HEK293 (cell line): Measurements from ENCODE around the gene MSH5.

Source experiments
- KLF1 ChIP-seq: fragments of 450-650 bp; formaldehyde crosslinking; IDR thresholded peaks from 2 replicates; pipeline ENCODE4 v1.5.1; 2016; ENCODE audit warnings: missing biosample characterization, missing genetic modification characterization
- OVOL3 ChIP-seq: fragments of 450-650 bp; formaldehyde crosslinking; IDR thresholded peaks from 2 replicates; pipeline ENCODE4 v1.5.1; 2016; ENCODE audit warnings: missing biosample characterization, missing genetic modification characterization
- REPIN1 ChIP-seq: fragments of 450-650 bp; formaldehyde crosslinking; IDR thresholded peaks from 2 replicates; pipeline ENCODE4 v1.5.1; 2017; ENCODE audit warnings: missing biosample characterization, missing genetic modification characterization, low read depth
- SALL2 ChIP-seq: fragments of 450-650 bp; formaldehyde crosslinking; IDR thresholded peaks from 2 replicates; pipeline ENCODE4 v1.5.0; 2017; ENCODE audit warnings: missing biosample characterization, mild to moderate bottlenecking, missing genetic modification characterization, borderline replicate concordance
- SCRT2 ChIP-seq: fragments of 450-650 bp; formaldehyde crosslinking; IDR thresholded peaks from 2 replicates; pipeline ENCODE4 v1.5.1; 2016; ENCODE audit warnings: missing biosample characterization, missing genetic modification characterization
- WT1 ChIP-seq: fragments of 450-650 bp; formaldehyde crosslinking; IDR thresholded peaks from 2 replicates; pipeline ENCODE4 v1.5.1; 2016; ENCODE audit warnings: missing biosample characterization, missing genetic modification characterization
- ZBTB21 ChIP-seq: fragments of 450-650 bp; formaldehyde crosslinking; IDR thresholded peaks from 2 replicates; pipeline ENCODE4 v1.5.1; 2017; ENCODE audit warnings: missing biosample characterization, missing genetic modification characterization
- ZBTB48 ChIP-seq: fragments of 450-650 bp; formaldehyde crosslinking; IDR thresholded peaks from 2 replicates; pipeline ENCODE4 v1.5.1; 2016; ENCODE audit warnings: missing biosample characterization, missing genetic modification characterization
- ZFP69B ChIP-seq: fragments of 450-650 bp; formaldehyde crosslinking; IDR thresholded peaks from 2 replicates; pipeline ENCODE4 v1.5.1; 2016; ENCODE audit warnings: missing biosample characterization, missing genetic modification characterization
- ZNF221 ChIP-seq: fragments of 450-650 bp; formaldehyde crosslinking; IDR thresholded peaks from 2 replicates; pipeline ENCODE4 v1.5.1; 2017; ENCODE audit warnings: missing biosample characterization, missing genetic modification characterization, borderline replicate concordance
- ZNF292 ChIP-seq: fragments of 450-650 bp; formaldehyde crosslinking; IDR thresholded peaks from 2 replicates; pipeline ENCODE4 v1.5.1; 2016; ENCODE audit warnings: low read depth, missing biosample characterization, missing genetic modification characterization, borderline replicate concordance
- ZNF324 ChIP-seq: fragments of 450-650 bp; formaldehyde crosslinking; IDR thresholded peaks from 2 replicates; pipeline ENCODE4 v1.5.1; 2016; ENCODE audit warnings: missing biosample characterization, missing genetic modification characterization
- ZNF341 ChIP-seq: fragments of 450-650 bp; formaldehyde crosslinking; IDR thresholded peaks from 2 replicates; pipeline ENCODE4; 2016; ENCODE audit warnings: low read depth, missing biosample characterization, missing genetic modification characterization
- ZNF394 ChIP-seq: fragments of 450-650 bp; formaldehyde crosslinking; IDR thresholded peaks from 2 replicates; pipeline ENCODE4 v1.5.1; 2016; ENCODE audit warnings: missing biosample characterization, missing genetic modification characterization, mild to moderate bottlenecking, moderate library complexity, borderline replicate concordance
- ZNF404 ChIP-seq: fragments of 450-650 bp; formaldehyde crosslinking; IDR thresholded peaks from 2 replicates; pipeline ENCODE4 v1.5.1; 2017; ENCODE audit warnings: missing biosample characterization, missing genetic modification characterization
- ZNF473 ChIP-seq: fragments of 450-650 bp; formaldehyde crosslinking; IDR thresholded peaks from 2 replicates; pipeline ENCODE4 v1.5.1; 2017; ENCODE audit warnings: missing biosample characterization, missing genetic modification characterization
- ZNF530 ChIP-seq: fragments of 450-650 bp; formaldehyde crosslinking; IDR thresholded peaks from 2 replicates; pipeline ENCODE4 v1.5.1; 2016; ENCODE audit warnings: low read depth, missing biosample characterization, missing genetic modification characterization
- ZNF555 ChIP-seq: fragments of 450-650 bp; formaldehyde crosslinking; conservative IDR thresholded peaks from 2 replicates; pipeline ENCODE4 v1.5.1; 2017; ENCODE audit warnings: missing biosample characterization, mild to moderate bottlenecking, missing genetic modification characterization, inconsistent platforms
- ZNF621 ChIP-seq: fragments of 450-650 bp; formaldehyde crosslinking; IDR thresholded peaks from 2 replicates; pipeline ENCODE4 v1.5.1; 2017; ENCODE audit warnings: missing biosample characterization, missing genetic modification characterization
- ZNF677 ChIP-seq: fragments of 450-650 bp; IDR thresholded peaks from 2 replicates; pipeline ENCODE4 v1.5.0; 2018; ENCODE audit warnings: missing biosample characterization, mild to moderate bottlenecking, missing genetic modification characterization, moderate library complexity
- ZNF701 ChIP-seq: fragments of 450-650 bp; formaldehyde crosslinking; IDR thresholded peaks from 2 replicates; pipeline ENCODE4 v1.5.1; 2016; ENCODE audit warnings: missing biosample characterization, missing genetic modification characterization
- ZSCAN30 ChIP-seq: fragments of 450-650 bp; IDR thresholded peaks from 2 replicates; pipeline ENCODE4 v1.5.1; 2018; ENCODE audit warnings: missing biosample characterization, mild to moderate bottlenecking, missing genetic modification characterization, moderate library complexity
- TF ChIP-seq, protein P1 (sequence below): fragments of 450-650 bp; formaldehyde crosslinking; conservative IDR thresholded peaks from 2 replicates; pipeline ENCODE4 v1.5.1; 2016; ENCODE audit warnings: low read depth, missing biosample characterization, missing genetic modification characterization
- TF ChIP-seq, protein P2 (sequence below): fragments of 450-650 bp; formaldehyde crosslinking; IDR thresholded peaks from 2 replicates; pipeline ENCODE4 v1.5.1; 2016; ENCODE audit warnings: missing biosample characterization, missing genetic modification characterization
- TF ChIP-seq, protein P3 (sequence below): fragments of 450-650 bp; formaldehyde crosslinking; IDR thresholded peaks from 2 replicates; pipeline ENCODE4 v1.5.1; 2016; ENCODE audit warnings: missing biosample characterization, missing genetic modification characterization
- TF ChIP-seq, protein P4 (sequence below): fragments of 450-650 bp; formaldehyde crosslinking; IDR thresholded peaks from 2 replicates; pipeline ENCODE4 v1.5.1; 2017; ENCODE audit warnings: missing biosample characterization, missing genetic modification characterization
- TF ChIP-seq, protein P5 (sequence below): fragments of 450-650 bp; formaldehyde crosslinking; IDR thresholded peaks from 2 replicates; pipeline ENCODE4 v1.5.1; 2016; ENCODE audit warnings: missing biosample characterization, missing genetic modification characterization

The MSH5 gene

DNA sequence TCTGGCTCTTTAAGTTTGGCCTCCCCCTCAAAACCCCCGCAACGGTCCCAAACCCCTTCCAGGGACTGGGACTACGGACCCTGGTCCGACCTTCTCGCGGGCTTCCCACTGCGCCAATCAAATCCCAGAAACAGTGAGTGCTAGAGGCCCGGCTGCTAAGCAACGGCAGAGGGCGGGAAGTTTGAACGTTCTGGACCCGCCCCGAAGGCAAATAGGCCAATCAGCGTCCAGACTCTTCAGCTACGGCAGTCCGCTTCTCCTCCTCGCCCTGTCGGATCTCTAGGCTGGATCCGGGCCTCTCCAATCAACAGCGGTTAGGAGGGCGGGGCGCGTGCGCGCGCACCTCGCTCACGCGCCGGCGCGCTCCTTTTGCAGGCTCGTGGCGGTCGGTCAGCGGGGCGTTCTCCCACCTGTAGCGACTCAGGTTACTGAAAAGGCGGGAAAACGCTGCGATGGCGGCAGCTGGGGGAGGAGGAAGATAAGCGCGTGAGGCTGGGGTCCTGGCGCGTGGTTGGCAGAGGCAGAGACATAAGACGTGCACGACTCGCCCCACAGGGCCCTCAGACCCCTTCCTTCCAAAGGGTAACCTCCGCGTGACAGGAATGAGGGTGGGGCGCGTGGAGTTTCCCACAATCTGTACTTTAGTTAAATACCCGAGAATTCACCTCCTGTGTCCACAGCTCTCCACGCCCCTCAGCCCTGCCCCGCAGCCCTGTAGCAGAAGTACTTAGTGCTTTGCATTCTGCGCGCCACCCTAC is at the start of gene MSH5 (continued):
- TF ChIP-seq, protein P1, sequence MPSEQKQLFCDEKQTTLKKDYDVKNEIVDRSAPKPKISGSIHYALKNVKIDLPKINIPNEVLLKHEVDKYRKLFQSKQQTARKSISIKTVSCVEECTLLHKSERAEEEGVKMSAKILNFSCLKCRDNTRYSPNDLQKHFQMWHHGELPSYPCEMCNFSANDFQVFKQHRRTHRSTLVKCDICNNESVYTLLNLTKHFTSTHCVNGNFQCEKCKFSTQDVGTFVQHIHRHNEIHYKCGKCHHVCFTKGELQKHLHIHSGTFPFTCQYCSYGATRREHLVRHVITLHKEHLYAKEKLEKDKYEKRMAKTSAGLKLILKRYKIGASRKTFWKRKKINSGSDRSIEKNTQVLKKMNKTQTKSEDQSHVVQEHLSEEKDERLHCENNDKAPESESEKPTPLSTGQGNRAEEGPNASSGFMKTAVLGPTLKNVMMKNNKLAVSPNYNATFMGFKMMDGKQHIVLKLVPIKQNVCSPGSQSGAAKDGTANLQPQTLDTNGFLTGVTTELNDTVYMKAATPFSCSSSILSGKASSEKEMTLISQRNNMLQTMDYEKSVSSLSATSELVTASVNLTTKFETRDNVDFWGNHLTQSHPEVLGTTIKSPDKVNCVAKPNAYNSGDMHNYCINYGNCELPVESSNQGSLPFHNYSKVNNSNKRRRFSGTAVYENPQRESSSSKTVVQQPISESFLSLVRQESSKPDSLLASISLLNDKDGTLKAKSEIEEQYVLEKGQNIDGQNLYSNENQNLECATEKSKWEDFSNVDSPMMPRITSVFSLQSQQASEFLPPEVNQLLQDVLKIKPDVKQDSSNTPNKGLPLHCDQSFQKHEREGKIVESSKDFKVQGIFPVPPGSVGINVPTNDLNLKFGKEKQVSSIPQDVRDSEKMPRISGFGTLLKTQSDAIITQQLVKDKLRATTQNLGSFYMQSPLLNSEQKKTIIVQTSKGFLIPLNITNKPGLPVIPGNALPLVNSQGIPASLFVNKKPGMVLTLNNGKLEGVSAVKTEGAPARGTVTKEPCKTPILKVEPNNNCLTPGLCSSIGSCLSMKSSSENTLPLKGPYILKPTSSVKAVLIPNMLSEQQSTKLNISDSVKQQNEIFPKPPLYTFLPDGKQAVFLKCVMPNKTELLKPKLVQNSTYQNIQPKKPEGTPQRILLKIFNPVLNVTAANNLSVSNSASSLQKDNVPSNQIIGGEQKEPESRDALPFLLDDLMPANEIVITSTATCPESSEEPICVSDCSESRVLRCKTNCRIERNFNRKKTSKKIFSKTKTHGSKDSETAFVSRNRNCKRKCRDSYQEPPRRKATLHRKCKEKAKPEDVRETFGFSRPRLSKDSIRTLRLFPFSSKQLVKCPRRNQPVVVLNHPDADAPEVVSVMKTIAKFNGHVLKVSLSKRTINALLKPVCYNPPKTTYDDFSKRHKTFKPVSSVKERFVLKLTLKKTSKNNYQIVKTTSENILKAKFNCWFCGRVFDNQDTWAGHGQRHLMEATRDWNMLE (tag by site-specific recombination): no peak
- peak; percentile 70 for TF ChIP-seq WT1 (tag by site-specific recombination)
- no peak for TF ChIP-seq ZNF621 (tag by site-specific recombination)
- no peak for TF ChIP-seq ZNF555 (tag by site-specific recombination)
- TF ChIP-seq, protein P2, sequence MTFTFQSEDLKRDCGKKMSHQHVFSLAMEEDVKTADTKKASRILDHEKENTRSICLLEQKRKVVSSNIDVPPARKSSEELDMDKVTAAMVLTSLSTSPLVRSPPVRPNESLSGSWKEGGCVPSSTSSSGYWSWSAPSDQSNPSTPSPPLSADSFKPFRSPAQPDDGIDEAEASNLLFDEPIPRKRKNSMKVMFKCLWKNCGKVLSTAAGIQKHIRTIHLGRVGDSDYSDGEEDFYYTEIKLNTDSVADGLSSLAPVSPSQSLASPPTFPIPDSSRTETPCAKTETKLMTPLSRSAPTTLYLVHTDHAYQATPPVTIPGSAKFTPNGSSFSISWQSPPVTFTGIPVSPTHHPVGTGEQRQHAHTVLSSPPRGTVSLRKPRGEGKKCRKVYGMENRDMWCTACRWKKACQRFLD (tag by site-specific recombination): no peak
- no peak for TF ChIP-seq ZNF677 (tag by site-specific recombination)
- peak; percentile 77 for TF ChIP-seq ZNF341 (tag by site-specific recombination)
- TF ChIP-seq ZNF701 (tag by site-specific recombination): no peak
- TF ChIP-seq ZNF404 (tag by site-specific recombination): no peak
- peak; percentile 74 for TF ChIP-seq ZNF324 (tag by site-specific recombination)
- TF ChIP-seq ZBTB48 (tag by site-specific recombination): peak; percentile 95
- no peak for TF ChIP-seq SALL2 (tag by site-specific recombination)
- TF ChIP-seq ZNF473 (tag by site-specific recombination): no peak
- TF ChIP-seq ZSCAN30 (tag by site-specific recombination): peak; percentile 72
- peak; percentile 65; the same call in 1 of the 2 replicates for TF ChIP-seq ZFP69B (tag by site-specific recombination)
- no peak for TF ChIP-seq ZNF221 (tag by site-specific recombination)
- TF ChIP-seq ZNF530 (tag by site-specific recombination): no peak
- no peak for TF ChIP-seq REPIN1
- no peak for TF ChIP-seq ZNF292 (tag by site-specific recombination)
- TF ChIP-seq SCRT2: peak; percentile 100
- TF ChIP-seq, protein P3, sequence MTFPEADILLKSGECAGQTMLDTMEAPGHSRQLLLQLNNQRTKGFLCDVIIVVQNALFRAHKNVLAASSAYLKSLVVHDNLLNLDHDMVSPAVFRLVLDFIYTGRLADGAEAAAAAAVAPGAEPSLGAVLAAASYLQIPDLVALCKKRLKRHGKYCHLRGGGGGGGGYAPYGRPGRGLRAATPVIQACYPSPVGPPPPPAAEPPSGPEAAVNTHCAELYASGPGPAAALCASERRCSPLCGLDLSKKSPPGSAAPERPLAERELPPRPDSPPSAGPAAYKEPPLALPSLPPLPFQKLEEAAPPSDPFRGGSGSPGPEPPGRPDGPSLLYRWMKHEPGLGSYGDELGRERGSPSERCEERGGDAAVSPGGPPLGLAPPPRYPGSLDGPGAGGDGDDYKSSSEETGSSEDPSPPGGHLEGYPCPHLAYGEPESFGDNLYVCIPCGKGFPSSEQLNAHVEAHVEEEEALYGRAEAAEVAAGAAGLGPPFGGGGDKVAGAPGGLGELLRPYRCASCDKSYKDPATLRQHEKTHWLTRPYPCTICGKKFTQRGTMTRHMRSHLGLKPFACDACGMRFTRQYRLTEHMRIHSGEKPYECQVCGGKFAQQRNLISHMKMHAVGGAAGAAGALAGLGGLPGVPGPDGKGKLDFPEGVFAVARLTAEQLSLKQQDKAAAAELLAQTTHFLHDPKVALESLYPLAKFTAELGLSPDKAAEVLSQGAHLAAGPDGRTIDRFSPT (tag by site-specific recombination): 0 out of 2 replicates have a peak, but pooled peaks have one; percentile 13
- TF ChIP-seq ZBTB21 (tag by site-specific recombination): peak; percentile 54; the same call in 1 of the 2 replicates
- TF ChIP-seq, protein P4, sequence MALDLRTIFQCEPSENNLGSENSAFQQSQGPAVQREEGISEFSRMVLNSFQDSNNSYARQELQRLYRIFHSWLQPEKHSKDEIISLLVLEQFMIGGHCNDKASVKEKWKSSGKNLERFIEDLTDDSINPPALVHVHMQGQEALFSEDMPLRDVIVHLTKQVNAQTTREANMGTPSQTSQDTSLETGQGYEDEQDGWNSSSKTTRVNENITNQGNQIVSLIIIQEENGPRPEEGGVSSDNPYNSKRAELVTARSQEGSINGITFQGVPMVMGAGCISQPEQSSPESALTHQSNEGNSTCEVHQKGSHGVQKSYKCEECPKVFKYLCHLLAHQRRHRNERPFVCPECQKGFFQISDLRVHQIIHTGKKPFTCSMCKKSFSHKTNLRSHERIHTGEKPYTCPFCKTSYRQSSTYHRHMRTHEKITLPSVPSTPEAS (tag by site-specific recombination): peak; percentile 51; the same call in 1 of the 2 replicates
- TF ChIP-seq, protein P5, sequence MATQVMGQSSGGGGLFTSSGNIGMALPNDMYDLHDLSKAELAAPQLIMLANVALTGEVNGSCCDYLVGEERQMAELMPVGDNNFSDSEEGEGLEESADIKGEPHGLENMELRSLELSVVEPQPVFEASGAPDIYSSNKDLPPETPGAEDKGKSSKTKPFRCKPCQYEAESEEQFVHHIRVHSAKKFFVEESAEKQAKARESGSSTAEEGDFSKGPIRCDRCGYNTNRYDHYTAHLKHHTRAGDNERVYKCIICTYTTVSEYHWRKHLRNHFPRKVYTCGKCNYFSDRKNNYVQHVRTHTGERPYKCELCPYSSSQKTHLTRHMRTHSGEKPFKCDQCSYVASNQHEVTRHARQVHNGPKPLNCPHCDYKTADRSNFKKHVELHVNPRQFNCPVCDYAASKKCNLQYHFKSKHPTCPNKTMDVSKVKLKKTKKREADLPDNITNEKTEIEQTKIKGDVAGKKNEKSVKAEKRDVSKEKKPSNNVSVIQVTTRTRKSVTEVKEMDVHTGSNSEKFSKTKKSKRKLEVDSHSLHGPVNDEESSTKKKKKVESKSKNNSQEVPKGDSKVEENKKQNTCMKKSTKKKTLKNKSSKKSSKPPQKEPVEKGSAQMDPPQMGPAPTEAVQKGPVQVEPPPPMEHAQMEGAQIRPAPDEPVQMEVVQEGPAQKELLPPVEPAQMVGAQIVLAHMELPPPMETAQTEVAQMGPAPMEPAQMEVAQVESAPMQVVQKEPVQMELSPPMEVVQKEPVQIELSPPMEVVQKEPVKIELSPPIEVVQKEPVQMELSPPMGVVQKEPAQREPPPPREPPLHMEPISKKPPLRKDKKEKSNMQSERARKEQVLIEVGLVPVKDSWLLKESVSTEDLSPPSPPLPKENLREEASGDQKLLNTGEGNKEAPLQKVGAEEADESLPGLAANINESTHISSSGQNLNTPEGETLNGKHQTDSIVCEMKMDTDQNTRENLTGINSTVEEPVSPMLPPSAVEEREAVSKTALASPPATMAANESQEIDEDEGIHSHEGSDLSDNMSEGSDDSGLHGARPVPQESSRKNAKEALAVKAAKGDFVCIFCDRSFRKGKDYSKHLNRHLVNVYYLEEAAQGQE: no peak
- TF ChIP-seq ZNF394 (tag by site-specific recombination): peak; percentile 63; the same call in 1 of the 2 replicates
- TF ChIP-seq OVOL3 (tag by site-specific recombination): no peak
- TF ChIP-seq KLF1 (tag by site-specific recombination): peak; percentile 98
